ENCODE data around the gene NUTM1.
A peak's percentile ranks its signal among the peaks of the same experiment; 100 is the strongest.

Gene NUTM1

DNA sequence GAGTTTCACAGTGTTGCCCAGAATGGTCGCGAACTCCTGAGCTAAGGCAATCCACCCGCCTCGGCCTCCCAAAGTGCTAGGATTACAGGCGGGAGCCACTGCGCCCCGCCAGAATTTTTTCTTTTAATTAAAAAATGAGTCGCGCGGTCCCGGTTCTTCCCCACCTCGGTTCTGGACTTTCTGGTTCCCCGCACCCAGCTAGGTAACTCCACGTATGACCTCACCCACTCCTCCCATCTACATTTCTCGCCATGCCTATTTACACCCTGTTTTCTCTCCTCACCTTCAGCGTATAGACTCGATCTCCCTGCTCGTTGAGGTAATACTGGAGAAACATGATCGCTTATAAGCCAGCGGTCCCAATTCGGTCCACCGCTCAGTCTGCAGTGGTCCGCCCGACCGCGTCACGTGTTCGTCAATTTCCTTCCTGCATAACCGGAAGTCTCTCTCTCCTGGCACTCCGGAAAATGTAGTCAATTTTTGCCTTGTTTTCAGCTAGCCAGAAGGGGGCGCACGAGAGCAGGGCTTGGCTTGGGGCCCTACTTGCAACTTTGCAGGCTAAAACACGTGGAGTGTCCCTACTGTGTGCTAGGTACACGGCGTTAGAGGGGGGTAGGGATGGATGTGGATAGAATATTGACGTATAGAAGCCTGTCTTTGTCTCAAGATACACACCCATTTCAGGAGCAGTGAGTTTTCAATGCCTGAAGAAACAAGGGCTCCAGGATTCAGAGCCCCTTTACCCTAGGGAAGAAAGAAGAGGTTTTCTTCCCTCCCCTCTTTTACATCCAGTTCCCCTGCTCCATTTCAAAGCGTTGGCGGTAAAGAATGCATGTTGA, at the start of gene NUTM1, which contains the start of gene NOP10:
NUTM1 (plus strand) TSS at position 579 of the 839 bp plus-strand sequence. CDS start 382 bp downstream, outside the sequence.
NOP10 (minus strand) TSS at position 400 of the 839 bp plus-strand sequence; CDS start at position 337, 63 bp downstream.
- TF ChIP-seq JUND (IDR thresholded peaks at IDR 0.05; ENCODE audit: low read depth): no peak
- DNase-seq (ENCODE audit: low read depth in 1 of 2, low spot score in 1 of 2): peak; percentile 46 to 94
- in situ Hi-C loops (cut with HindIII; ENCODE audit: low pct_unique_long_range_greater_than_20kb, low sequenced_read_pairs): no loop called here

DNA sequence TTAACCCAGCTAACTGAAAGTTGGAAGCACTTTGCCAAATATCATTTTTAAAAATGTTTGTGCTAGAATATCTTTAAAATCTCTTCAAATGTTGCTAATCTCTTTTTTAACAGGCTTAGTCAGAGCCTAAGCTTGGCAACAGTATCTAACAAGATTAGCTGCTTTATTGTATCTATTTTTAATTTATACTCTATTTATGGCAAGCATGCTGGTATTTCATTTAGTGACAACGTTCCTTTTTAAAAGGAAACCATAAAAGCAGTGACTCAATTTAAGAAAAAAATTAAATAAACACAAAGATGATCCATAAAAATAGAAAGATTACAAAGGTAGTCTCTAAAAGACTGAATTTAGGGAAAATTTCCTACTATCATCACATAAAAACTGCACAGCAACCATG, 46.1 kb upstream of the NUTM1 start:
- TF ChIP-seq JUND (IDR thresholded peaks at IDR 0.05; ENCODE audit: low read depth): no peak
- no peak for DNase-seq (ENCODE audit: low read depth in 1 of 2, low spot score in 1 of 2)
- in situ Hi-C loops (cut with HindIII; ENCODE audit: low pct_unique_long_range_greater_than_20kb, low sequenced_read_pairs): no loop called here

DNA sequence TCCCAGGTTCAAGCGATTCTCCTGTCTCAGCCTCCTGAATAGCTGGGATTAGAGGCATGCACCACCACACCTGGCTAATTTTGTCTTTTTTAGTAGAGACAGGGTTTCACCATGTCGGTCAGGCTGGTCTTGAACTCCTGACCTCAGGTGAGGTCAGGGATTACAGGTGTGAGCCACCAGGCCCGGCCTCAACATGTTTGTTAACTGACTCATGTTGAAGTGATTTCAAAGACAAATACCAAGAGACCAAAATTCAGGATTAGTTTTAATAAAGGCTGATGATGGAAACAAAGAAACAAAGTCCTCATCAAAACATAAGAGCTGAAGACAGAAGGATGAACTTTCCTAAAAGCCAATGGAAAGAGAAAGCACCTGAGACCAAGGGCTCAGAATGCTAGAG, 42.1 kb upstream of the NUTM1 start:
- no peak for DNase-seq (ENCODE audit: low read depth in 1 of 2, low spot score in 1 of 2)
- in situ Hi-C loops (cut with HindIII; ENCODE audit: low pct_unique_long_range_greater_than_20kb, low sequenced_read_pairs): no loop called here

GRCh38 chr15:34304613-34305012, 38.5 kb upstream of the NUTM1 start:
- TF ChIP-seq JUND (IDR thresholded peaks at IDR 0.05; ENCODE audit: low read depth): no peak
- in situ Hi-C loops (cut with HindIII; ENCODE audit: low pct_unique_long_range_greater_than_20kb, low sequenced_read_pairs): no loop called here
- DNase-seq (ENCODE audit: low read depth in 1 of 2, low spot score in 1 of 2): no peak

More for the DNA sequence above, 42.1 kb upstream of the NUTM1 start:
- TF ChIP-seq JUND (IDR thresholded peaks at IDR 0.05; ENCODE audit: low read depth): no peak

- no peak for DNase-seq (ENCODE audit: low read depth in 1 of 2, low spot score in 1 of 2)
- in situ Hi-C loops (cut with HindIII; ENCODE audit: low pct_unique_long_range_greater_than_20kb, low sequenced_read_pairs): no loop called here
- no peak for TF ChIP-seq JUND (IDR thresholded peaks at IDR 0.05; ENCODE audit: low read depth)
Measured at GRCh38 chr15:34311563-34311962, 31.6 kb upstream of the NUTM1 start.

DNA sequence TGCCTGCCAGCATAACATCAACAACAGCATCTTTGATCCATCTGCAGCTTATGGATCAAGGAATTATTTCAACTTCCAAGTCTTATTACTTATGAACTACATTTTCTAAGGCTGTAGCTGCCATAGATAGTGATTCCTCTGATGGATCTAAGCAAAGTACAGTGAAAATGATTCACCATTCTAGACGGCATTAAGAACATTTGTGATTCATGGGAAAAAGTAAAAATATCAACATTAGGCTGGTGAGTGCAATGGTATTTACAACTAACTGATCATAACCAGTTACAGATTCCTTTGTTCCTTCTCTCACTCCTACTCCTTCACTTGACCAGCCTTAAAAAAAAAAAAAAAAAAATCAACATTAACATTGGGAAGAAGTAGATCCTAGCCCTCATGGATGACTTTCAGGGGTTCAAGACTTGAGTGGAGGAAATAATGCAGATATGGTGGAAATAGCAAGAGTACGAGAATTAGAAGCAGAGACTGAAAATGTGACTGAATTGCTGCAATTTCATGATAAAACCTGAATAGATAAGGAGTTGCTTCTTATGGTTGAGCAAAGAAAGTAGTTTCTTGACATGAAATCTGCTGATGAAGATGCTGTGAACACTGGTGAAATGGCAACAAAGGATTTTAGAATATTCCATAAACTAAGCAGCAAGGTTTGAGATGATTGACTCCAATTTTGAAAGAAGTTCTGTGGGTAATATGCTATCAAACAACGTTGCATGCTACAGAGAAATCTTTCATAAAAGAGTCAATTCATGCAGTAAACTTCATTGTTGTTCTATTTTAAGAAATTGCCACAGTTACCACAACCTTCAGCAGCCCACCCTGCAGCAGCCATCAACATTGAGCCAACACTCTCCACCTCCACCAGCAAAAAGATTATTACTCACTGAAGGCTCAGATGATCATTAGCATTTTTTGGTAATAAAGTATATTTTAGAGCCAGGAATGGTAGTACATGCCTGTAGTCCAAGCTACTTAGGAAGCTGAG, 28.3 kb upstream of the NUTM1 start:
- TF ChIP-seq JUND (IDR thresholded peaks at IDR 0.05; ENCODE audit: low read depth): no peak
- in situ Hi-C loops (cut with HindIII; ENCODE audit: low pct_unique_long_range_greater_than_20kb, low sequenced_read_pairs): no loop called here
- no peak for DNase-seq (ENCODE audit: low read depth in 1 of 2, low spot score in 1 of 2)

DNA sequence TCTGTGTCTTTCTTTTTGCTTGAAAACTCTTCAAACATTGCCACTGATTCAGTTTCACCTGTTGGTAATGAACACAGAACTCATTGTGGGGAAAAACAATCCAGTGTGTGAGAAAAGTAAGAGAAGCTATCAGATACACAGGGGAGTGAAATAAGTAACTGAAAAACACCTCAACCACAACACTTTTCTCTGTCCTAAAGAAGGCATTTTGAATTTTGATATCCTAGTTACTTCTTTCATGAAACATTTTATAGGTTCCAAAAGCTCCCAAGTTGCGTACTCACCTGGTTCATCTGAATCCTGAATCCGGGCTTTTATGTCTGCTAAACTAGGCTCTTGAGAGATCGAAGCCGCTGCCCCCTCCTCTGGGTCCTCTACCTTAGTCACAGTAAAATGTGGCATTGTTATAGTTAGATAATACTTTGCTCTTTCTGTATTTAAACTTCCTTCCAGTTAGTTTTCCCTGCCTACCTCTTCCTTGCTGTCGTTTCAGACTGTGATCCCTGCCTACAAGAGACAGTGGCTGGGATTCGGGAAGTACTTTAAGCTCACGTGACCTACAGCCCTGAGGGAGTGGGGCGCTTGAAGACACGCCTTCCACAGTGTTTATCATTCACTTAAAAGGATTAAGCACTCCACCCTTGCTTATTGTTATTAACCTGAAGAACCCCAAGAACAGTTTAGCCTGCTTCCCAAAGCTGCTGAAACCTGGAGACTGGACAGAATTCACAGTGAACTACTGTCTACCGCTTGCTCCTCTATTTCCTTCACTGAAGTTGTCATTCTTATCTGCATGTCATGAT, 24.6 kb upstream of the NUTM1 start:
- TF ChIP-seq JUND (IDR thresholded peaks at IDR 0.05; ENCODE audit: low read depth): no peak
- in situ Hi-C loops (cut with HindIII; ENCODE audit: low pct_unique_long_range_greater_than_20kb, low sequenced_read_pairs): no loop called here
- peak in 1 of 2 experiments; percentile 78 for DNase-seq (ENCODE audit: low read depth in 1 of 2, low spot score in 1 of 2)

DNA sequence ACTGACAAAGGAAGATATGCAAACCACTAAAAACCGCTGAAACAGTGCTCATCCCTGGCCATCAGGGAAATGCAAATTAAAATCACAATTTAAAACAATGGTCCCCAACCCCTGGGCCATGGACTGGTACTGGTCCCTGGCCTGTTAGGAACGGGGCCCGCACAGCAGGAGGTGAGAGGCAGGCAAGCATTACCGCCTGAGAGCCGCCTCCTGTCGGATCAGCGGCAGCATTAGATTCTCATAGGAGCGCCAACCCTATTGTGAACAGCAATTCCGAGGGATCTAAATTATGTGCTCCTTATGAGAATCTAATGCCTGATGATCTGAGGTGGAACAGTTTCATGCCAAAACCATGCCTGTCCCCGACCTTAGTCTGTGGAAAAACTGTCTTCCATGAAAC, 19.9 kb upstream of the NUTM1 start:
- in situ Hi-C loops (cut with HindIII; ENCODE audit: low pct_unique_long_range_greater_than_20kb, low sequenced_read_pairs): no loop called here
- no peak for TF ChIP-seq JUND (IDR thresholded peaks at IDR 0.05; ENCODE audit: low read depth)
- DNase-seq (ENCODE audit: low read depth in 1 of 2, low spot score in 1 of 2): no peak

- in situ Hi-C loops (cut with HindIII; ENCODE audit: low pct_unique_long_range_greater_than_20kb, low sequenced_read_pairs): no loop called here
- no peak for DNase-seq (ENCODE audit: low read depth in 1 of 2, low spot score in 1 of 2)
- no peak for TF ChIP-seq JUND (IDR thresholded peaks at IDR 0.05; ENCODE audit: low read depth)
Measured at GRCh38 chr15:34324933-34325332, 18.2 kb upstream of the NUTM1 start.

- DNase-seq (ENCODE audit: low read depth in 1 of 2, low spot score in 1 of 2): no peak
- TF ChIP-seq JUND (IDR thresholded peaks at IDR 0.05; ENCODE audit: low read depth): no peak
- in situ Hi-C loops (cut with HindIII; ENCODE audit: low pct_unique_long_range_greater_than_20kb, low sequenced_read_pairs): no loop called here
Measured at GRCh38 chr15:34325368-34325767, 17.7 kb upstream of the NUTM1 start.

- in situ Hi-C loops (cut with HindIII; ENCODE audit: low pct_unique_long_range_greater_than_20kb, low sequenced_read_pairs): no loop called here
- no peak for DNase-seq (ENCODE audit: low read depth in 1 of 2, low spot score in 1 of 2)
- TF ChIP-seq JUND (IDR thresholded peaks at IDR 0.05; ENCODE audit: low read depth): no peak
Measured at GRCh38 chr15:34327906-34328305, 15.2 kb upstream of the NUTM1 start.

DNA sequence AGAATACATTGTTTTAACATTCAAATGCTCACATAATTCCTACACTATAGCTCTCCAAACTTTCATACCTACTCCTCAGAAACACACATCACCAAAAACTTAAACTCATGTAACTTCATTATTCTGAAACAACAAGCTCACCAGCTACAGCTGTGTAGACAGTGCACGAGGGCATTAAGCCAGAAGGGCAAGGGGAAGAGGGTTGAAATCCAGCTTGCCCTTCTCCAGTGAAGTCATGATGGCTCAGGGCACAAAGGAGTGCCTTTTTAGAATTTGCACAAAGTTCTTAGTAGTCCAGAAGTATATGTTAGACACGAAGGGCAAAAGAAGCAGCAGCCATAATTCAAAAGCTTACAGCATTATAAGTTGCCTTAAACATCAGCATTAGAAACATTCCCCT, 14.1 kb upstream of the NUTM1 start:
- no peak for DNase-seq (ENCODE audit: low read depth in 1 of 2, low spot score in 1 of 2)
- in situ Hi-C loops (cut with HindIII; ENCODE audit: low pct_unique_long_range_greater_than_20kb, low sequenced_read_pairs): no loop called here
- TF ChIP-seq JUND (IDR thresholded peaks at IDR 0.05; ENCODE audit: low read depth): no peak
